ENCODE results near the gene MYOF.

The MYOF gene

DNA sequence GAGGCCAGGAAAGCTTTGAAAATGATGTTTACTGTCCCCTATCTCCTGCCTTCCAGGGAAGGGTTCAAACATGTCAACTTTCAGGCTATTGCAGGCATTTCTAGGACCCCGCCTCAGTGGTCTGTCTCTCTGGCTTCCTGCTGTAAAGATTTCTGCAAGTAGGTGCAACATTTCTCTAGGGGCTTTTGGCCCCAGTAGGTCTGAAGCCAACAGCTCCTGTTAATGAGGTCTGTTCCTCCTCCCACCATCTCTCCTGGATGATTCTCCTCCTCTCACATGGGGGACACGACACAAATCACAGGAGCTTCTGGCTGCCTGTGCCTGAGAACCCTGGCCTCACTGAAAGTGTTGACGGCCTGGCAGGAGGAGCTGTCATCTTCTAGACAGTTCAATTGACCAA lies 214.1 kb downstream of the MYOF start:
- H3K4me3 ChIP-seq (ENCODE audit: low read depth in 1 of 2, low read length in 2 of 2): no peak overlapping the region
- no peaks in the 10 kb centered on the region for H3K27me3 ChIP-seq (ENCODE audit: low read depth, low read length)
- H3K27ac ChIP-seq (ENCODE audit: low read length): no peak overlapping the region
- H3K4me1 ChIP-seq (ENCODE audit: control insufficient read depth in 1 of 2, insufficient read depth in 2 of 2, low read length in 2 of 2): no peaks in the 10 kb centered on the region
- no peaks in the 10 kb centered on the region for H3K36me3 ChIP-seq (ENCODE audit: control insufficient read depth in 1 of 2, insufficient read depth in 2 of 2, low read length in 2 of 2)
- peaks cover 4% of the 10 kb centered on the region in 2 donors for H3K9me3 ChIP-seq (ENCODE audit: control insufficient read depth in 1 of 2, low read length in 2 of 2)

DNA sequence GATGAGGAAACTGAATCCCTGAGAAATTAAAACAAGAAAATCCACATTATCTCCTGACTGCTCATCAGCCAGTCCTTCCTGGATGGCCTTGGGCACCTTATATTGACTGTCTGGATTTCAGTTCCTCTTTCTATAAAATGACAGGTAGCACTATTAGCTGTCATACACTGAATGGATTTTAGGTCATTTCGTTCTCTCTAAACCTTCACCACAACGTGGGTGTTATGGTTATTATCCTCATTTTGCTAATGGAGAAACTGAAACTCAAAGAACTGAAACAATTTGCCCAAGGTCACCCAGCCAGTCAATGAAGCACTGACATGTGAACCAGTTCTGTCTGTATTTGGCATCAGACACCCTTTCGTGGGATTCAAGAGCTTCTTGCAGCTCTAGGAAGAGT lies 214.6 kb downstream of the MYOF start:
- no peak overlapping the region for H3K4me3 ChIP-seq (ENCODE audit: low read depth in 1 of 2, low read length in 2 of 2)
- no peak overlapping the region for H3K27ac ChIP-seq (ENCODE audit: low read length)
- H3K9me3 ChIP-seq (ENCODE audit: control insufficient read depth in 1 of 2, low read length in 2 of 2): peaks cover 4% of the 10 kb centered on the region in 2 donors
- H3K27me3 ChIP-seq (ENCODE audit: low read depth, low read length): no peaks in the 10 kb centered on the region
- H3K4me1 ChIP-seq (ENCODE audit: control insufficient read depth in 1 of 2, insufficient read depth in 2 of 2, low read length in 2 of 2): no peaks in the 10 kb centered on the region
- H3K36me3 ChIP-seq (ENCODE audit: control insufficient read depth in 1 of 2, insufficient read depth in 2 of 2, low read length in 2 of 2): peaks cover 0 to 1% of the 10 kb centered on the region in 2 donors

DNA sequence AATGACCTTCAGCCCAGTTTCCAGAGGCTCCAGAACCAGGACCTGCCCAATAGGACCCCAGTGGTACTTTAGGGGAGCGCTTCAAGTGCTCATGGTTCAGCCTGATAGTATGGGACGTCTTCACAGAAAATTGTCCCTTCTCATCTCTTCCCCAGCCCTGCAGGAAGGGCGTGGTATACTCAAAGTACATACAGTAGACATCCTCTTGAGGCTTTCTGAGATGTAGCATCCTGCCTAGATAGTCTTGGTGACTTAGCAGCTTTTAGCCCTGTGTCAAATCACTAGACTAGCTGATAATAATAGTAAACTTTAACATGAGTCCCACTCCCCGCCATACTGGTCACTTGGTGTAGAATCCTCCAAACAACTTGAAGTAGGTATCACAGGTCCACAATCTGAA lies 215.3 kb downstream of the MYOF start:
- Histone ChIP-seq H3K4me3 (ENCODE audit: low read depth in 1 of 2, low read length in 2 of 2) (no peak overlapping the region), H3K9me3 (ENCODE audit: control insufficient read depth in 1 of 2, low read length in 2 of 2) (peaks cover 4% of the 10 kb centered on the region in 2 donors), H3K36me3 (ENCODE audit: control insufficient read depth in 1 of 2, insufficient read depth in 2 of 2, low read length in 2 of 2) (peaks cover 0 to 4% of the 10 kb centered on the region in 2 donors), H3K27me3 (ENCODE audit: low read depth, low read length) (no peaks in the 10 kb centered on the region), H3K27ac (ENCODE audit: low read length) (no peak overlapping the region), H3K4me1 (ENCODE audit: control insufficient read depth in 1 of 2, insufficient read depth in 2 of 2, low read length in 2 of 2) (no peaks in the 10 kb centered on the region)

DNA sequence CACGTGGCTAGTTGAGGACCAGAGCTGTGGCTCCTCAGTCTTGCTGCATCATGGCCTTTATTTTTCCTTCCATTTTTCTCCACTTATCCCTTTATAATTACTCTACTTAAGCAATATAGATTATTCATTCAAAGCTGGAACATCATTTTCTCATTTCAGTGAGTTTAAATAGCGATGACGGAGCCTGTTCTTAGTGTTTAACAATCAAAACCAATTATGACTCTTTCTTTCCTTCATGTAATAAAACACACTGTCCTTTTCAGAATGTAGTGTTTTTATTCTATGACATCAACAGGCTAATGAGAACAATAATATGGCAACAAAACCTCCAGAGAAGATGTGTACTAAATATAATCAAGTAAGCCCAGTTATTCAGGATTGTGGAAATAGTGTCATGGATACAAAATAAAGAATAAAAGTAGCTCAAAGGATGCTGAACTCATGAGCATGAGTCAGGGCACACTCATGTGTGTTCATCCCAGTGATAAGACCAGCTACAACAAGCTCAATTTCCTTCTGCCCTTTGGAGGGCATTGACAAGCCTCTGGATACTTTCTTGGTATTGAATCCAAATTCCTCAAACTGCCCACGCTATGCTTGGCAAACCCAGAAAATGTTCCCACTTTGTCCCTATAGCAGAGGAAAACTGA lies 220.0 kb downstream of the MYOF start:
- H3K36me3 ChIP-seq (ENCODE audit: control insufficient read depth in 1 of 2, insufficient read depth in 2 of 2, low read length in 2 of 2): peaks cover 0 to 4% of the 10 kb centered on the region in 2 donors
- H3K27me3 ChIP-seq (ENCODE audit: low read depth, low read length): no peaks in the 10 kb centered on the region
- no peaks in the 10 kb centered on the region for H3K4me1 ChIP-seq (ENCODE audit: control insufficient read depth in 1 of 2, insufficient read depth in 2 of 2, low read length in 2 of 2)
- H3K4me3 ChIP-seq (ENCODE audit: low read depth in 1 of 2, low read length in 2 of 2): no peak overlapping the region
- H3K9me3 ChIP-seq (ENCODE audit: control insufficient read depth in 1 of 2, low read length in 2 of 2): no peaks in the 10 kb centered on the region
- H3K27ac ChIP-seq (ENCODE audit: low read length): no peak overlapping the region

DNA sequence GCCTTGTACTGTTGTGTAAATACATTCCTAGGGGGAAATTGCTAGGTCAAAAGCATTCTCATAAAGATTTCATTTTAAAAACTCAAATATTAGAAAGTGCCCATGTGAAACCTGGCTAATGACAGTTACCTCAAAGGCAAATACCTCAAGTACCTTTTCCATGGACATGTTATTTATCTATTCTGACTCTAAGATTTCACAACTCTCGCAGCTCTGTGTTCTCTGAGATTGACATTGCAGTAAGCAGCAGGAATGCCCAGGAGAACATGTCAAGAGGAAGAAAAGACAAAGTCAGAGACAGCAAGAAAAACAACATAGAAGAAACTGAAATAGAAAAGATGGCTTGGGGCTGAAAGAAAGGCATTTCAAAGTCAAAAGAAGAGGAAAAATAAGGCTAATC lies 221.0 kb downstream of the MYOF start:
- peaks cover 0 to 4% of the 10 kb centered on the region in 2 donors for H3K36me3 ChIP-seq (ENCODE audit: control insufficient read depth in 1 of 2, insufficient read depth in 2 of 2, low read length in 2 of 2)
- no peaks in the 10 kb centered on the region for H3K27me3 ChIP-seq (ENCODE audit: low read depth, low read length)
- H3K4me3 ChIP-seq (ENCODE audit: low read depth in 1 of 2, low read length in 2 of 2): no peak overlapping the region
- no peaks in the 10 kb centered on the region for H3K9me3 ChIP-seq (ENCODE audit: control insufficient read depth in 1 of 2, low read length in 2 of 2)
- no peak overlapping the region for H3K27ac ChIP-seq (ENCODE audit: low read length)
- no peaks in the 10 kb centered on the region for H3K4me1 ChIP-seq (ENCODE audit: control insufficient read depth in 1 of 2, insufficient read depth in 2 of 2, low read length in 2 of 2)

DNA sequence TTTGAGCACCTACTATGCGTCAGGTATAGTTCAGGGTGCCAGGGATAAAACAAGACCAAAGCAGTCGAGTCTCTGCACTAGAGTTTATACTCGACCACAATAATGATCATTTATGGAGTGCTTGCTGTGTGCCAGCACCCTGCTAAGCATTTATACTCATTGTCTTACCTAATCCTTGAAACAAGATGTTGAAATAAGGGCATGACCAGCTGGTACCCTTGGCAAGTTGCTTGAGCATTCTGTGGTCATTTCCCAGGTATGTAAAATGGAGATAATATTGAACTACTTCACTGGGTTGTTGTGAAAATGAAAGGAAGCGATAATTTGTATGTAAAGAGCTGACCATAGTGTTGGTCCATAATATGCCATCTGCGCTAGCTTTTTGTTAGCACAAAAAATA lies 223.0 kb downstream of the MYOF start:
- Histone ChIP-seq H3K4me3 (ENCODE audit: low read depth in 1 of 2, low read length in 2 of 2) (no peak overlapping the region), H3K27me3 (ENCODE audit: low read depth, low read length) (no peaks in the 10 kb centered on the region), H3K36me3 (ENCODE audit: control insufficient read depth in 1 of 2, insufficient read depth in 2 of 2, low read length in 2 of 2) (peaks cover 0 to 4% of the 10 kb centered on the region in 2 donors), H3K4me1 (ENCODE audit: control insufficient read depth in 1 of 2, insufficient read depth in 2 of 2, low read length in 2 of 2) (no peaks in the 10 kb centered on the region), H3K9me3 (ENCODE audit: control insufficient read depth in 1 of 2, low read length in 2 of 2) (no peaks in the 10 kb centered on the region), H3K27ac (ENCODE audit: low read length) (no peak overlapping the region)
